Upper lobe of left lung (tissue), 4 donors: ENCODE measurements around the gene CD300LF.

ENCODE experiments used
- EP300 ChIP-seq, 4 donors: sonication (generic); formaldehyde crosslinking; IDR thresholded peaks; one replicate each; pipeline ENCODE4 v1.5.1; 2017; ENCODE audit warnings: antibody characterized with exemption in 4 of 4, control low read depth in 2 of 4
- POLR2A ChIP-seq, 4 donors: fragments of 450-650 bp; IDR thresholded peaks; one replicate each; pipeline ENCODE4 v1.5.1; 2016 to 2017; ENCODE audit warnings: antibody characterized with exemption in 4 of 4, mild to moderate bottlenecking in 2 of 4
- POLR2AphosphoS5 ChIP-seq, 2 donors: sonication (generic); formaldehyde crosslinking; IDR thresholded peaks; one replicate each; pipeline ENCODE4 v1.5.1; 2017; ENCODE audit warnings: antibody characterized with exemption in 2 of 2
- TF ChIP-seq, protein P1 (sequence below), 6 experiments: fragments of 450-650 bp in 4 of 6; fragments of 200-600 bp in 2 of 6; sonication (generic) in 2 of 6; IDR thresholded peaks; one replicate each; pipeline ENCODE4 v1.5.1; 2016 to 2019; ENCODE audit warnings: antibody characterized with exemption in 6 of 6

DNA sequence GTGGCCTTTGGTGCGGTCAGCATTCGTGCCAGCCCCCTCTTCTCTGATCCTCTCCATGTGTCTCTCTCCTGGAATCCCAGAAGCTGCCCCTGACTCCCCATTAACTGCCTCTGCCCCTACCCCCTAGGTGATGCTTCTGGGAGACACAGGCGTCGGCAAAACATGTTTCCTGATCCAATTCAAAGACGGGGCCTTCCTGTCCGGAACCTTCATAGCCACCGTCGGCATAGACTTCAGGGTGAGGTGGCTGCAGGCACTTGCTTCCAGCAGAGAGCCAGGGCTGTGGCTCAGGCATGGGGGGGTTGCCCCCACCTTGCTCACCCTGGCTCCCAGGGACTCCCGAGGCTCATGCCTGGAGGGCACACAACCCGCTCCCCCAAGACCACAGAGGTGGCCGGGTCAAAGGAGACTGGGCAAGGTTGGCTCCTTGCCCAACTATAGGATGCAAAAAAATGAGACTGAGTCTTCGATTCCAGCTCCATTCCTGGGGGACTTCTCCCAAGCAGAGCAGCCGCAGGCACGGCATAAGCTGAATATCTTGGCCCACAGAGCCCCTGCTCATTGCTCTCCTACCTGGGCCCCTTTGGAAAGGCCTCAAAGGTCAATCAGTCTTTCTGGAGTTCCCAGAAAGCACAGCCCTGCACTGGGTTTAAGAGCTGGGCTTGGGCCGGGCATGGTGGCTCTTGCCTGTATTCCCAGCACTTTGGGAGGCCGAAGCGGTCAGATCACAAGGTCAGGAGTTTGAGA lies 28.1 kb upstream of the CD300LF start:
- TF ChIP-seq, protein P1, sequence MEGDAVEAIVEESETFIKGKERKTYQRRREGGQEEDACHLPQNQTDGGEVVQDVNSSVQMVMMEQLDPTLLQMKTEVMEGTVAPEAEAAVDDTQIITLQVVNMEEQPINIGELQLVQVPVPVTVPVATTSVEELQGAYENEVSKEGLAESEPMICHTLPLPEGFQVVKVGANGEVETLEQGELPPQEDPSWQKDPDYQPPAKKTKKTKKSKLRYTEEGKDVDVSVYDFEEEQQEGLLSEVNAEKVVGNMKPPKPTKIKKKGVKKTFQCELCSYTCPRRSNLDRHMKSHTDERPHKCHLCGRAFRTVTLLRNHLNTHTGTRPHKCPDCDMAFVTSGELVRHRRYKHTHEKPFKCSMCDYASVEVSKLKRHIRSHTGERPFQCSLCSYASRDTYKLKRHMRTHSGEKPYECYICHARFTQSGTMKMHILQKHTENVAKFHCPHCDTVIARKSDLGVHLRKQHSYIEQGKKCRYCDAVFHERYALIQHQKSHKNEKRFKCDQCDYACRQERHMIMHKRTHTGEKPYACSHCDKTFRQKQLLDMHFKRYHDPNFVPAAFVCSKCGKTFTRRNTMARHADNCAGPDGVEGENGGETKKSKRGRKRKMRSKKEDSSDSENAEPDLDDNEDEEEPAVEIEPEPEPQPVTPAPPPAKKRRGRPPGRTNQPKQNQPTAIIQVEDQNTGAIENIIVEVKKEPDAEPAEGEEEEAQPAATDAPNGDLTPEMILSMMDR (IDR thresholded peaks at IDR 0.05) = no peak
- TF ChIP-seq POLR2AphosphoS5 (IDR thresholded peaks at IDR 0.05) (no peak), POLR2A (IDR thresholded peaks at IDR 0.05) (no peak), EP300 (IDR thresholded peaks at IDR 0.05) (no peak)
